ENCODE results near the gene INHBC. TPM values are rescaled to one million over a fixed set of nuclear protein-coding genes. Genes with fewer than 3 reads are reported as not detected.

The INHBC gene
- total and polyA plus RNA-seq, 7 donors, result not detected

DNA sequence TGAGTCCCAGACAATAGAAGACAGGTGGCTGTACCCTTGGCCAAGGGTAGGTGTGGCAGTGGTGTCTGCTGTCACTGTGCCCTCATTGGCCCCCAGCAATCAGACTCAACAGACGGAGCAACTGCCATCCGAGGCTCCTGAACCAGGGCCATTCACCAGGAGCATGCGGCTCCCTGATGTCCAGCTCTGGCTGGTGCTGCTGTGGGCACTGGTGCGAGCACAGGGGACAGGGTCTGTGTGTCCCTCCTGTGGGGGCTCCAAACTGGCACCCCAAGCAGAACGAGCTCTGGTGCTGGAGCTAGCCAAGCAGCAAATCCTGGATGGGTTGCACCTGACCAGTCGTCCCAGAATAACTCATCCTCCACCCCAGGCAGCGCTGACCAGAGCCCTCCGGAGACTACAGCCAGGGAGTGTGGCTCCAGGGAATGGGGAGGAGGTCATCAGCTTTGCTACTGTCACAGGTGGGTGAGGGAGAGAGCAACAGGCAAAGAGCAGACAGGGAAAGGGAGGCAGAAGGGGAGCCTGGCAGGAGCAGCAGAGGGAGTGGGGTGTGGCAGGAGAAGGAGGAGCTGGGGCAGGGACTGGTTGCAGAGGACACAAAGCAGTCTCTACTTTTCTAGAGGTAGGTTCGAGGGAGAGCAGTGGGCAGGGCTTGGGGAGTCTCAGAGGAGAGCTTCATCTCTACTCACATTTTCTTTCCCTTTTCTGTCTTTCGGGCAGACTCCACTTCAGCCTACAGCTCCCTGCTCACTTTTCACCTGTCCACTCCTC is 21.0 kb downstream of the INHBC start:
- Histone ChIP-seq H3K4me1 (peaks cover 4 to 37% (median 20%) of the 10 kb centered on the region in 4 donors), H3K27ac (no peak overlapping the region), H3K4me3 (no peak overlapping the region), H3K36me3 (no peaks in the 10 kb centered on the region), H3K9me3 (no peaks in the 10 kb centered on the region), H3K27me3 (peaks cover 0 to 10% (median 0%) of the 10 kb centered on the region in 3 donors)
- intact Hi-C loops (cut with DNase I), result no loop called here
- 32 to 59% methylated on average over 10 of the region's 10 CpGs for WGBS, 2 donors
- TF ChIP-seq EP300 (IDR thresholded peaks at IDR 0.05), result no peak
- TF ChIP-seq, protein P1, sequence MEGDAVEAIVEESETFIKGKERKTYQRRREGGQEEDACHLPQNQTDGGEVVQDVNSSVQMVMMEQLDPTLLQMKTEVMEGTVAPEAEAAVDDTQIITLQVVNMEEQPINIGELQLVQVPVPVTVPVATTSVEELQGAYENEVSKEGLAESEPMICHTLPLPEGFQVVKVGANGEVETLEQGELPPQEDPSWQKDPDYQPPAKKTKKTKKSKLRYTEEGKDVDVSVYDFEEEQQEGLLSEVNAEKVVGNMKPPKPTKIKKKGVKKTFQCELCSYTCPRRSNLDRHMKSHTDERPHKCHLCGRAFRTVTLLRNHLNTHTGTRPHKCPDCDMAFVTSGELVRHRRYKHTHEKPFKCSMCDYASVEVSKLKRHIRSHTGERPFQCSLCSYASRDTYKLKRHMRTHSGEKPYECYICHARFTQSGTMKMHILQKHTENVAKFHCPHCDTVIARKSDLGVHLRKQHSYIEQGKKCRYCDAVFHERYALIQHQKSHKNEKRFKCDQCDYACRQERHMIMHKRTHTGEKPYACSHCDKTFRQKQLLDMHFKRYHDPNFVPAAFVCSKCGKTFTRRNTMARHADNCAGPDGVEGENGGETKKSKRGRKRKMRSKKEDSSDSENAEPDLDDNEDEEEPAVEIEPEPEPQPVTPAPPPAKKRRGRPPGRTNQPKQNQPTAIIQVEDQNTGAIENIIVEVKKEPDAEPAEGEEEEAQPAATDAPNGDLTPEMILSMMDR (IDR thresholded peaks at IDR 0.05), result no peak
- TF ChIP-seq POLR2AphosphoS5 (IDR thresholded peaks at IDR 0.05), result no peak
- TF ChIP-seq POLR2A (IDR thresholded peaks at IDR 0.05), result no peak
- DNase-seq, result no peak

DNA sequence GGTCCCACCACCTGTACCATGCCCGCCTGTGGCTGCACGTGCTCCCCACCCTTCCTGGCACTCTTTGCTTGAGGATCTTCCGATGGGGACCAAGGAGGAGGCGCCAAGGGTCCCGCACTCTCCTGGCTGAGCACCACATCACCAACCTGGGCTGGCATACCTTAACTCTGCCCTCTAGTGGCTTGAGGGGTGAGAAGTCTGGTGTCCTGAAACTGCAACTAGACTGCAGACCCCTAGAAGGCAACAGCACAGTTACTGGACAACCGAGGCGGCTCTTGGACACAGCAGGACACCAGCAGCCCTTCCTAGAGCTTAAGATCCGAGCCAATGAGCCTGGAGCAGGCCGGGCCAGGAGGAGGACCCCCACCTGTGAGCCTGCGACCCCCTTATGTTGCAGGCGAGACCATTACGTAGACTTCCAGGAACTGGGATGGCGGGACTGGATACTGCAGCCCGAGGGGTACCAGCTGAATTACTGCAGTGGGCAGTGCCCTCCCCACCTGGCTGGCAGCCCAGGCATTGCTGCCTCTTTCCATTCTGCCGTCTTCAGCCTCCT is 21.6 kb downstream of the INHBC start:
- Histone ChIP-seq H3K36me3 (no peaks in the 10 kb centered on the region), H3K27me3 (peaks cover 0 to 16% (median 0%) of the 10 kb centered on the region in 3 donors), H3K27ac (no peak overlapping the region), H3K9me3 (no peaks in the 10 kb centered on the region), H3K4me1 (peaks cover 4 to 42% (median 27%) of the 10 kb centered on the region in 4 donors), H3K4me3 (no peak overlapping the region)
- WGBS, 2 donors, result 34 to 40% methylated on average over 15 of the region's 15 CpGs
- TF ChIP-seq, protein P1 (IDR thresholded peaks at IDR 0.05), result peak in 2 of 4 experiments; percentile 14 to 27
- TF ChIP-seq POLR2A (IDR thresholded peaks at IDR 0.05), result no peak
- DNase-seq, result no peak
- intact Hi-C loops (cut with DNase I), result no loop called here

DNA sequence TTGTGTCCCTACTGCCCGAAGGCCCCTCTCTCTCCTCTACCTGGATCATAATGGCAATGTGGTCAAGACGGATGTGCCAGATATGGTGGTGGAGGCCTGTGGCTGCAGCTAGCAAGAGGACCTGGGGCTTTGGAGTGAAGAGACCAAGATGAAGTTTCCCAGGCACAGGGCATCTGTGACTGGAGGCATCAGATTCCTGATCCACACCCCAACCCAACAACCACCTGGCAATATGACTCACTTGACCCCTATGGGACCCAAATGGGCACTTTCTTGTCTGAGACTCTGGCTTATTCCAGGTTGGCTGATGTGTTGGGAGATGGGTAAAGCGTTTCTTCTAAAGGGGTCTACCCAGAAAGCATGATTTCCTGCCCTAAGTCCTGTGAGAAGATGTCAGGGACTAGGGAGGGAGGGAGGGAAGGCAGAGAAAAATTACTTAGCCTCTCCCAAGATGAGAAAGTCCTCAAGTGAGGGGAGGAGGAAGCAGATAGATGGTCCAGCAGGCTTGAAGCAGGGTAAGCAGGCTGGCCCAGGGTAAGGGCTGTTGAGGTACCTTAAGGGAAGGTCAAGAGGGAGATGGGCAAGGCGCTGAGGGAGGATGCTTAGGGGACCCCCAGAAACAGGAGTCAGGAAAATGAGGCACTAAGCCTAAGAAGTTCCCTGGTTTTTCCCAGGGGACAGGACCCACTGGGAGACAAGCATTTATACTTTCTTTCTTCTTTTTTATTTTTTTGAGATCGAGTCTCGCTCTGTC is 22.3 kb downstream of the INHBC start:
- Histone ChIP-seq H3K9me3 (no peaks in the 10 kb centered on the region), H3K27ac (no peak overlapping the region), H3K36me3 (no peaks in the 10 kb centered on the region), H3K4me3 (no peak overlapping the region), H3K27me3 (peaks cover 0 to 19% (median 0%) of the 10 kb centered on the region in 3 donors), H3K4me1 (peaks cover 4 to 43% (median 33%) of the 10 kb centered on the region in 4 donors)
- no peak for DNase-seq
- intact Hi-C loops (cut with DNase I), result no loop called here
- TF ChIP-seq POLR2AphosphoS5 (IDR thresholded peaks at IDR 0.05), result no peak
- TF ChIP-seq, protein P1 (IDR thresholded peaks at IDR 0.05), result no peak
- TF ChIP-seq POLR2A (IDR thresholded peaks at IDR 0.05), result no peak
- TF ChIP-seq EP300 (IDR thresholded peaks at IDR 0.05), result no peak
- 87 to 91% methylated on average over 6 of the region's 6 CpGs for WGBS, 2 donors

DNA sequence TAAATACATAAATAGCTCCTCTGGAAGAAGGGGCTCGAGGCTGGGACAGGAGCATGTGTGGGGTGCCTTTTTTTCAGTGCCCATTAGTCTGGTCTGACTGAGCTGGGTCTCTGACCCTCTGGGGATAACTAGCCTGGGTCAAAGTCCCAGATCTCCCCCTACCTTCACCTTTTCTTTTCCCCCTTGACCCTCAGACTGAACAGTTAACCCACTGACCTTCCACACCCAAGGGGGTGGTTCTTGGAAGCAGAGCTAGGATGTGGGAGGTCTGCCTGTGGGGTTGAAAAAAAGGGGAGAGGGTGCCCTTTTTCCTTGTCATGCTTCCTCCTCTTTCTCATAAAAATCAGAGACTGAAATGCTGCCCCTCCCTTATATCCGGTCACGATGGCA is 24.1 kb downstream of the INHBC start:
- H3K4me1 ChIP-seq, result peaks cover 8 to 38% (median 27%) of the 10 kb centered on the region in 4 donors
- peak overlapping the region; percentile 56 to 71 (median 62) for H3K4me3 ChIP-seq
- peak overlapping the region; percentile 80 to 91 (median 86) for H3K27ac ChIP-seq
- H3K36me3 ChIP-seq, result no peaks in the 10 kb centered on the region
- DNase-seq, result no peak
- TF ChIP-seq POLR2A (IDR thresholded peaks at IDR 0.05) (no peak), POLR2AphosphoS5 (IDR thresholded peaks at IDR 0.05) (no peak), EP300 (IDR thresholded peaks at IDR 0.05) (no peak)
- TF ChIP-seq, protein P1 (IDR thresholded peaks at IDR 0.05), result no peak
- H3K27me3 ChIP-seq, result peaks cover 0 to 19% (median 0%) of the 10 kb centered on the region in 3 donors
- intact Hi-C loops (cut with DNase I), result loop anchor here (2.0 kb wide), 1 partner anchor 28 kb away; the partner anchor contains the start of gene R3HDM2
- no peaks in the 10 kb centered on the region for H3K9me3 ChIP-seq
- WGBS, 2 donors, result 22 to 24% methylated on average over 3 of the region's 3 CpGs

All from sigmoid colon (tissue), 7 donors.